GM18873 (cell line): ENCODE data around the gene CTBP2.

Experiments
- ATAC-seq: cut with Tn5 transposase; IDR thresholded peaks from one replicate; pipeline ENCODE4 v1.9.1; 2021; ENCODE audit warnings: mild to moderate bottlenecking, moderate library complexity, moderate number of reproducible peaks; ENCODE audit not compliant: unreplicated experiment, low FRiP score

CTBP2 gene

DNA sequence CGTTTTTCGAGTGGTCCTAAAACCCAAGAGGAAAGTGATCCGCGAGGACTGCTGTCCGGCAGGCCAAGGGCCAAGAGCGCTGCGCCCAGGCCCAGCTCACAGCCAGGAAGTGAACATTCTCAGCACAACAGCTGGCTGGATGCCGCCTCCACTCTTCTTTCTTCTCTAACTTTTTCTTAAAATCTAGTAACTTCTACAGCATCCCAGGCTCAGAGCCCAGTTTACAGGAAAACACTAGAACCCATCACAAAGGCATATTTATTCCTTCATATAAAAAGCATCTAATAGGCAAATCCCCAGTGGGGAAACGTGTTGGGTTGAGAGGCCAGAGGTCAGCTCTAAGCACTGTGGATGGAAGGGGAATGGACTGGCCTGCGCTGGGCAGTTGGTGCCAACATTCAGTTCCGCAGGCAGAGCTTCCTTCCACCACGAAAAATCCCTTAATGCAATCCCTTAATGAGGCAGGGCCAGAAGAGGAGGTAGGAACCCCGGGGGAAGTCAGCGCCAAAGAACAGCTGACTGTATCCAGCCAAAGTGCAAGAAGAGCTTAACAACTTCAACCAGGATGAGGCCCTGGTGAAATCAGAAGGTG is 143.7 kb downstream of the CTBP2 start:
- ATAC-seq = no peak

DNA sequence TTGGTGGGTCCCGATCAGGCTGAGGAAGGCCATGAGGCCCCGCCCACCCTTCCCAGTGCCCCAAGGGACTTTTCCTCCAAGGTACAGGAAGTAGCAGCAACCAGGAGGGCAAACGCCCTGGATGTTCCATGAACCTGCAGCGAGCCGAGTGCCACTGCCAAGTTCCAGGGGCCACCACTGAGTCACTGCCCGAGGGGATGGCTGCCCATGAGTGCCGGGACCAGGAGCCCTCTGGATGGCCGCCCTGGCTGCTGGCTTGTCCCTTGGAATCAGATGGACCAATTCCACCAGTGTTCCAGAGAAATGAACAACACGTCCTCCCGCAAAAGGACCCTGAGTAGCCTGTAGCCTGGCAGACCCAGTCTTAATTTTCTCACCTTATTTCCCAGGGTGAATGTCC is 144.2 kb downstream of the CTBP2 start:
- no peak for ATAC-seq

DNA sequence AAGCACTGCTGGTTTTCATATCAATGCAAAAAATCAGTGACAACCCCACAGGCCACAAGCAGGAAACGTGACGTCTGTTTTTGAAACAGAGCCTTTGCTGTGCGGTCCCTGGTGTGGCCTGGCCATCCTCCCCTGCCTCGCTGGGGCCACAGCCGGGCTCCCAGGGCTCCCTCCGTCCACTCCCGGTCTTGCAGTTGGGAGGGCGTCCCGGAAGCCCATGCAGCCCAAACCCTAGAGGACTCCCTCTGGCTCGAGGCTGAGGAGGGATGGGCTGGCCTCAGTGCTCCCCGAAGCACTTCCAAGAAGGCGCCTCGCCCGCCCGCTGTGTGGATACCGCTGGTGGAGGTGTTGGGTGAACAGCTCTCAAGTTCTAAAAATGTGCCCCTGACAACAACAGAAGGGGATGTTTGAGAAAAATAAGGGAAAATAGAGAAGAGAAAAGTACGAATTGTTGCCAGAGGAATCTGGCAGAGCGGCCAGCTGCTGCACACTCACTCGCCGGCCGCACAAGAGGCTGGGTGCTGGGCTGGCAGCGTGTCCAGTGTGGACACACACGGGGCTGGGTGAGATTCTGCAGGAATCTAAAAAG is 144.9 kb downstream of the CTBP2 start:
- ATAC-seq = no peak

DNA sequence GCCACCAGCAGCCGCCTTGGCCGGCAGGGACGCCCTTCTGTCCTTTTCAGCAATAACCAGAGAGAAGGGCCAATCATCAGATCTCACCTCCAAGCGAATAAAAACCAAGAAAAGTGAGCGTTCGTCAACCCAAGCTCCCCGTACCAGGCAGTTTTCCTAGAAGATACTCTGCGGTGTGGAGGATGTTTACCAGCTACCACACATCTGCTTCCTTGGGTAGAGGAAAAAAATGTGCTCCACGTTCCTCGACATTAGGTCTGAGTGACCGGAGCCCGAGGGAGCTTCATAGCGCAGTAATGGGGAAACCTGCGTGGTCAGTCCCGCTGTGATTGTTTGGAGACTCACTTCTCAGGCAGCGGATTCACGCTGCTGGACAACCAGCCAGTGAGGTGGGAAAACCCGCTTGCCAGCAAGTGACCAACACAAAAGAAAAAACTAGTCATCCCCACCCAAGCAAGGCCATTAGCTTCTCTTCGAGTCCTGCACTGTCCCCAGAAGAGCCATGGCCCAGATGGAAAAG is 145.5 kb downstream of the CTBP2 start:
- ATAC-seq = no peak

DNA sequence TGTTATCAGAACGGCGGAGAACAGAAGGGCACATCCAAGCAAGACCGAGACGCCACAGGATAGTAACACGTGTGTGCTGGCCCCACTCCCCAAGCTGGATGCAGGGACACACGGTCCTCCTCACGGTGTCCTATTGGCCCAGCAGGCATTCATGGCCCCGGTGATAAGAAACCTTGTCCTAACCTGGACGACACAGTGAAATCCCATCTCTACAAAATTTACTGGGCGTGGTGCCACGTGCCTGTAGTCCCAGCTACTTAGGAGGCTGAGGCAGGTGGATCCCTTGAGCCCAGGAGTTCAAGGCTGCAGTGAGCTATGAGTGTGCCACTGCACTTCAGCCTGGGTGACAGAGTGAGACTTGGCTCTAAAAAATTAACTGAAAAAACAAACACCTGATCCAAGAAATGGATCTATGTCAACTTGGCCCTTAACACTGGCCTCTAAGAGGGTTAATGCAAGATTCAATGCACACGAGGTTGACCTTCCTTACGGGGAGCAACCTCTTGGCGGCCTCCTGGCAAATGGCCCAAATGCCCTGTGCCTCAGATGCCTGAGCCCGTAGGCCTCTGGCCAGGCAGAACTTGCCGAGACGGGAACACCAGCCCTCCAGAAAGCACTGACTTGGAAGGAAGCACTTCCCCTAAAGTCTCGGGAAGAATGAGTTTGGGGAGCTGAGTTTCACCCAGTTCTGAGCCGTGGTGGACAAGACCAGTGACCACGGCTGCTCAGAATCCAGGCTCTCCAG is 146.1 kb downstream of the CTBP2 start:
- ATAC-seq = no peak

DNA sequence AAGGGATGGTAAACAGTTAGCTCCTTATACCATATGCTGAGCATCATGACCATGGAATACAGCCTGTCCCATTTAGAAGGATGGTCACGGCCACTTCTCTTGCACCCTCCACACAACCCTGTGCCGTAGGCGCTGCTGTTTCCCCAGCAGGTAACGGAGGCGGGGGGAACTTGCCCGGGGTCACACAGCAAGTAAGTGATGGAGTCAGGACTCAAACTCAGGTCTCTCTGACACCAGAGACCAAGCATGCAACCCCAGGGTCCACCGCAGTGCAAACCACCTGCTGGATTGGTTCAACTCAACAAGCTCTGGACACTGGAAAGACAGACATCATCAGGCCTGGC is 146.9 kb downstream of the CTBP2 start:
- no peak for ATAC-seq

DNA sequence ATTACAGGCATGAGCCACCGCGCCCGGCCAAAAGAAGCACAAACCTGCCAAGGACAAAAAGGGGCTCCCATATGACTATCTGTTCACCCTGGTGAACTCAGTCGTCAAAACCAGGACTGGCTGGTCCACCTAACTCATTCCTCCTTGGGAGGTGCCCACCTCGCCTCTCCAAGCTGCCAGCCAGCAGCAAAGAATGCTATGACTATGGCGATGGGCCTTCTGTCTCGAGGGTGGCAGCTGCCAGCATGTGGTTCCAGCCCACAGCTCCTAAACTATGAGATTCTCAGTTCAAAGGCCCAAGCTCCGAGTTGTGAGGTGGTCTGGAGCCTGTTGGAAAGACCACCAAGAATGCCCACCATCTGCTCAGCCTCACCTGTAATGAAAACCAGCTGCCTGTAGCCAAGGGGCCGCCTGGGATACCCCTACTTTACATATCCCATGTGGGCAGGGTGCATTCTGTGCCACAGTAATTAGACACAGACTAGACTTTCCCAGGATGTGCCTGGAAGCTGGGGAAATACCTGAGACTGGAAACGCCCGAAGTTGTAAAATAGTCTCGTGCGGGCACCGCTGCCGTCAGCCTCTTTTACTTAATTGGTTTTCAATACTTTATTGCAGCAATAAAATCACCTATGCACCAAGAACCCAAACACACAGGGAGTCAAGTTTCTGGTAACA is 147.4 kb downstream of the CTBP2 start:
- ATAC-seq = no peak

DNA sequence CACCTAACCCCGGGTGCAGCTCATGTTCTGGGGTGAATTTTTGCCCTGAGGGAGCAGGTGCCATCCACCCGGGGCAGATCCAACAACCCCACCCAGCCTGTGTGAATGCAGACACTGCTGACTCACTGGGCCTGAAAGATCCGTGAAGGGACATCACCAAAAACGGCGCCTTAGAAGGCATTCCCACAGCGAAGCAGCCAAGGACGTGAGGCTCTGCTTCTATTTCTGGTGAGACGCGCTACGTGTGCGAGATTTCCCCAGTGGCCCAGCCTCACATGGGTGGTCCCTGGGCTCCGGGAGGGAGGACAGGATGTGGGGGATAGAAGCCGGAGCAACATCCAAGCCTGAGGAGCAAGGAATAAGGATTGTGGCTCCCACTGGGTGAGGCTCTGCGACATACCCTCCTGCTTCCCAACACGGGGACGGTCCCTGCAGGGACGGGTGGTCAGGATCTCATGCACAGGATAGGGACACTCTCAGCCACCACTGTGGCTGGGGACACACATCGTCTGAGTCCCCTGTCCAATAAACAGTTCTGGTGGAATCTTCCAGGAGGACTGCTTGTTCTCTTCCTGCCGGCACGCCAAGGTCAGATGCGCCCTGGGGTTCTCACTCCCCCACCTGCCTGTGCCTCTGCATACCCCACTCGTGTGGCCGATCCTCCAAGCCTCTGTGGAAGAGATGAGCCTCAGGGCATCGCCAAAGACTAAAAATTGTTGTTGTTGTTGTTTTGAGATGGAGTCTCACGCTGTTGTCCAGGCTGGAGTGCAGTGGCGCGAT is 148.2 kb downstream of the CTBP2 start:
- no peak for ATAC-seq

DNA sequence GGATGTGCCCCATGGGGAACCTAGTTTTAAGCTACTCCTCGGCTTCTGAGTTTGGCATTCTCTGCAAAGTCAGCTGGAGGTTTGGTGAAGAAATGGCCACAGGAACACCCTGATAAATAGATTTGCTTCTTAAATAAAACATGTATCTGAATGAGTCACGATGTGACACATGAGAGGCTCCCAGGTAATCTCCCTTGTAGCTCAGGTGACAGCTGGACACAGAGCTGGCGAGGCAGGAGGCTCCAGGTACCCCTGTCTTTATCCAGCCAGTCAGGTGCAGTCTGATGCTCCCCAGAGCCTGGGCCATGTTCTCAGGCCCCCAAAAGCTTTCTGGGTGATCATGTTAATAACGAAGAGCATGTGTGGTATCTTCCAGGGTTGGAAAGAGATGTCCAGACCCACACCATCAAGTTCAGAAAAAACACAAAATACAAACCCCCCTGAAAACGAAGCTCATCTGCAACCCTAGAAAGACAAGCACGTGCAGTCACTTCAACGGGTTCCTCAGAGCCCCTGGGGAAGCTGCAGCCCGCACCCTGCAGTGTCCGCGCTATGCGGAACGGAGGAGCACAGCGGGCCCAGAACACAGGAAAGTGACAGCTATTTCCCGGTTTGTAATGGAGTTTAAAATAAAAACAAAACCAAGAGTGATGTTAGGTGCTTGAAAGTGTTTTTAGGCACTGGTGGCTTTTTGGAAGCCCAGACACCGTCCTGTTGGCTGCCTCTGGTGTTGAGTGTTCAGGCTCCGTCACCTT is 149.0 kb downstream of the CTBP2 start:
- ATAC-seq = no peak

DNA sequence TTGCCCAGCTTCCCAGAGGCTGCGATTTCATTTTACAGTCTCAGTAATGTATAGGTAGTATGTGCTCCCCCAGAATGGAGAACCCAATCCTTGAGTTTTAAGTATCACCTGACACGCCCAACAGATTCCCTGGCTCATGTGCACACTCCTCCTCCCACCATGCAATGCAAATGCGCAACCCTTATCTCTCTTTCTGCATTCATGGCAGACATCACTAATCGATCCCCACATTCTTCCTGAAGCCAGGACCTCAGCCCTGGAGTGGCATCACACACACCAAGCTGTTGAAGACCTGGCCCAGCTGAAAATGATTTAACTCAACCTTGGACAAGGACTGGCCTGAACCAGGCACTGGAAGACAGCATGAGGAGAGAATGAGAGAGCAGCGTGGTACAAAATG is 150.0 kb downstream of the CTBP2 start:
- ATAC-seq = no peak

DNA sequence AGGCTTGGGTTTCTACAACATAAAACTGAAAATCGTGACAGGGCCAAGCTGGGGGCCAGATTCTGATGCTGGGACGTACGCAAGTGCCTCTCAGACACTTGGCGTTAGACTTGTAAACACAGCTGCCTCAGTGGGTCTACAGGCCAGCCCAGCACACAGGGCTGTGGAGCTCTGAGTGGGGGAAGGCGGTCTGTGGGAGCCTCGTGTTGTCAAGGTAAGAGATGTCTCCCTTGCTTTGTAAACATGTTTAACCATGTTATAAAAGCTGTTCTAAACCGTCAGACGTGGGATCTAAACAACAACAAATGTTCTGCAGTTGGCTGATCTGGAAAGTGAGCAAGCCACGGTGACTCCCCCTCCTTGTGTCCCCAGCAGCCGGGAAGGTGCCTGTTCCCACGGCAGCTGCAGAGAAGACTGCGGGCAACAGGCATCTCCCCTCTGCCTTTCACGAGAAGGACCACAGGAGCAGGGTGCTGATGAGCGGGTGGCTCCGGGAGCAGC is 150.7 kb downstream of the CTBP2 start:
- no peak for ATAC-seq

DNA sequence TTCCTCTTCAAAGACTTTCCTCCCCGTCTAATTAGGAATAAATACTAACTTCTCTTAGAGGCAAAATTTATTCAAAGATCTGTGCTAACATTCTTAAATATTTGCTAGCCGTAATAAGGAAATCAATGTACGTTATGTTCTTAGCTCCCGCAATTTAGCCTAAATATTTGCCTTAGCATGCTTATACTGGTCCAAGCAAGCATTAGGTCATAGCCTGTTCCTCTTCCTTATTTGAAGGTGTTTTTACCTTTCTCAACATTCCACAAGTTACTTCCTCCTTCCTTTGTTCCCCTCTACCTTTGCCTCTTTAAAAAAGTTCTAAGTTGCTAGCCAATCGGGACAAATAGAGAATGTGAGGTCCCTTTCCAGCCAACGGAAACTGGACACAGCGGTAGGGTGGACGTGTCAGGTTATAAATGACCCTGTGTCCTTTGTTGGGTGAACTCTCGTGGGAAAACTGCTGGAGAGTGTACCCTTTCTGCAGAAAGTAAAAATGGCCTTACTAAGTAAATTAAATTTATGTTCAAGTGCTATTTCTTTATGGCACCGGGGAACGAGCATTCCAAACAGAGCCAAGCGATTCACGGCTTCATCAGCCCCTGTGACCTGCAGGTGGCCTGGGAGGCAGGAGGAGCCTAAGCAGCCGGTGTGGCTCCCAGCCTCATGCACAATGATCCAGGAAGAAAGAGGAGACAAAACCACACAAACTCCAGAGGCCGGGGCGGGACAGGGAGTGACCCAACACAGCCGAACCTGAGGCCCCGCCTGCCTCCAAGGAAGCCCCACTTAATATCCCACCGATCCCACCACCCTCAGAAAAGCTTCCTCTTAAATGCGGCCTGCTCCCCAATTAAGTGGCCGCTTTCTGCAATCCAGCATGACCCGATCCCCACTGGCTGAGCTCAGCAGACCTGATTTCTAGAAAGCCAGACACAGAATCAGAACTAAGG is 151.4 kb downstream of the CTBP2 start:
- no peak for ATAC-seq

DNA sequence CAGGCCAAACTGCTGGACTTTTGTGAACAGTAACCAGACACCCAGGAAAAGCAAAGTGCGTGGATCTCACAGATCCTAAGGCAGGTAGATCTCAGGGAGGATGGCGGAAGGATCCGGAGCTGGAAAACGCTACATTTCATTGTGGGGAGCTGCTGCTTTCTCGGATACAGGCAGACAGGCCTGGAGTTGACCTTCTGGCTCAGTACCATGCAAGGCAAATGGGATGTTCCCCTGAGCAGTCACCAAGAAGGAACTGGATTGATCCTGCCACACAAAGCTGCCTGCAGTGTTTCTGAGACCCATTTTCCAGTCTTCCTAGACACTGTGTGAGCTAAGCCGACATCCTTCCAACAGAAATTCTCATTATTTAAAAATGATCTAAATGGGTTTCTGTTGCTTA is 152.9 kb downstream of the CTBP2 start:
- no peak for ATAC-seq

DNA sequence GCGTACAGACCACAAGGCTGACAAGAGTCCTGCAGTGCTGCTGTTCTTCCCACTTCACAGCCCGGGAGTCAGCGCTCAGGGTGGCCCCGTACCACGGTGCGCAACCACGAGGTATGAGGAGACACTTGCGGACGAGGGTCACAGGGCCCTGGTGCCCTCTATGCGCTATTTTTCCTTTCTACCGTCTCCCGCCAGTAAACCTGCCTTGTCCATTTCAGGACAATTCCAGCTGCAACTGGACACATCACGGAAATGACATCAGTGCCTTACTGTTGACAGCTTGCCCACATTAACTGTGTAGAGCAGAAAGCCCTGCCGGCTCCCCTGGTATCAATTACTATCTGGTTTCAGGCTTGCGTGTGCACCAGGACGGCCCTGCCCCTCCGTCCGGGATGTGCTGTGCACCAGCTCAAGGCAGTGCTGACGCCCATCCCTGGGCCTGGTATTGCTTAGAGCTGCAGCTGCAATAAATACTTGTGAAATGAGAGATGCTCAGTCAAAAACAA is 153.4 kb downstream of the CTBP2 start:
- no peak for ATAC-seq

DNA sequence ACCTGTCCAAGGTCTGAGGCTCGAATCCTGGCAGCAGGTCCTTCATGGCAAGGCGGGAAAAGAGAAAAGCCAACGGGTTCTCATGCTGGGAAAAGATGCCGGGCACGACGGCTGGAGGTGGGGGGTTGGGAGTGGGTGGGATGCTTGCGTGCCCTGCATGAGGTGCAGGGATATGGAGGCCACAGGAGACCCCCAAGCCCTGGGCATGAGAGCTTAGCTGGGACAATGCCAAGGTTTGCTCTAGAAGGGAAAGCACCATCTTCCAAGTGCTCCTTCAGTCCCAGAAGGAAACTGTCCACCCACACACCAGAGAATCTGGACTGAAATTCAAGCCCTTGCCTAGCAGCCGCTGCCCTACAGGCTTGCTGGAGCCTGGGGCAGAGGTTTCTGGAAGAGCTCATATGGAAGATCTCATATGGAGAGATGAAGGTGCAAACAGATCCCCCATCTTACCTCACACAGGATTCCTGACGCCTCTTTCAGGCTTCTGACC is 154.1 kb downstream of the CTBP2 start:
- ATAC-seq = no peak

DNA sequence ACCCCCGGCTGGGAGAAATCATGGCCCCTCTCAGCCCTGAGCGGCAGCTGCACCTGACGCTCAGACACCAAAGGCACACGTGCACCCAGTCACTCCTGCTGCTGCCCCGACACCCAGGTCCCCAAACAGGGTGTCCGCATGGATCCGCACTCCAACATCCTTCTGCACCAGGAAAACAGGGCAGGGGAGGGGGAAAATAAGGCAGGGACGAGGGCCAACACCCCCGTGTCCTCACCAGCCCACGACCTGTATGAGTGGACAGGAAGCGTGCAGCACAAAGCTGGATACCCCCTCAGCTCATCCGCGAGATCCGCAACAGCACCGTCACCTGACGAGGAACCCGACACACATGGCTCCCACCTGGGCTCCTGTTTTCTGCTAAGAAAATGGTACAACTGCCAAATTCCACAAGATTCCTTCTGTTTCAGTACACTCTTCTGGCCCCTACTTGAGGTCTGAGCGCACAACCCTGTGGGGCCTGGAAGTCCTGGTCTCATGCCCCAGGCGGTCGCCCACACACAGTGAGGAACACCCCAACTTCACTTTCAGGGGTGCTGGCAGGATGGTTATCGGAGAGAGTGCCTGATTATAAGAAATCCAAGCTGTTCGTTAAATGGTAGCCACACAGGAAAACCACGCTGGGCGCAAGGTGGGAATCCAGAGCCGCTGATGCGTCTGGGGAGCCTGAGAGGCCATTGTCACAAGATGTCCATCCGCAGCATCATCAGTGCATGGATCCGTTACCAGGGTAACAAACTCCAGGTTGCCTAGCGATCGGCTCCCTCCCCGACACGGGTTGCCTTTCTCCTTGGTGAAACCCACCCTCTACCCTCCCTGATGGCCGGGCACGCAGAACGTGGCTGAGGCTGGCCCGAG is 154.8 kb downstream of the CTBP2 start:
- no peak for ATAC-seq

DNA sequence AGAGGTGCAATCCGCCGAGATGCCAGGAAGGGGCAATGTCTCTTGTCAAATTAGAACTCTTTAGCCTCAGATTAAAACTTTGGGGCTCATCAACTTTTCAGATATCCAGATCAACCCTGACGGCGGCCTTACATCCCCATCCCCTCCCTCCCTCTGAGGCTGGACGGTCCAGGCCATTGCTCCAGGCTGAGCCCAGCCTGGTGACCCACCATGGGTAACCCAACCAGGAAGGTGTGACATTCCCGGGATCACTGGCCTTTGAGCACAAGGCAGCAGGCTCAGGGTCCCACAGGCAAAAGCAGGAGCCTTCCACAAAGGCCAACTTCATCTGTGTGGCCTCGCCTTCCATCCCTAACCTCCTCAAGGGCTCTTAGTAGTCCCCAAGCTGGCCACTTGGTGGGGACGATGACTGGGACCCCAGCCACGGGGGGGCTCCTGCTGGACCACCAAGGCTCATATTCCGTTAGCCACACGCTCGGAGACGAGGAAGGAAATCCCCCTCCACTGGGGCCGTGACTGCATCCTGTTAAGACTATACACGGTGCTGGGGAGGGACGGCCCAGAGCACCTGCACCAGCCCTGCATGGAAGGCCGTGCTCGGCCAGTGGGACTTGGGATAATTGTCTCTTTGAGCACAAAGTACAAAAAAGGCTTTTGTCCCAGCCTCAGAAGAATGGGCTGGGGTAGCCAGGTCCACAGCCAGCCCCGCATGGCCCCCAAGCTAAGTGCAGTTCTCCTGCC is 155.6 kb downstream of the CTBP2 start:
- ATAC-seq = no peak
